NB4 (cell line): ENCODE results near the gene MEIOB.

Experiments used
- DNase-seq: peaks from one replicate; pipeline ENCODE4 v3.0.0; 2010; ENCODE audit warnings: low read depth
- H3K4me3 ChIP-seq: one replicate; pipeline ENCODE4 v1.5.1; 2011; ENCODE audit warnings: mild to moderate bottlenecking, low read depth, low read length, moderate library complexity
- CTCF ChIP-seq: IDR thresholded peaks from one replicate; pipeline ENCODE4 v1.5.1; 2012; ENCODE audit warnings: low read depth, low read length
- MAX ChIP-seq: IDR thresholded peaks from 2 replicates; pipeline ENCODE4 v1.6.1; 2011; ENCODE audit warnings: low read depth, low read length
- MYC ChIP-seq: IDR thresholded peaks from 2 replicates; pipeline ENCODE4 v1.6.1; 2011; ENCODE audit warnings: low read depth, low read length
- POLR2A ChIP-seq: IDR thresholded peaks from 2 replicates; pipeline ENCODE4 v1.6.1; 2011; ENCODE audit warnings: mild to moderate bottlenecking; ENCODE audit not compliant: insufficient read length; ENCODE audit errors: extremely low read depth

The MEIOB gene

GRCh38 chr16:1862394-1862793 lies 9.6 kb downstream of the MEIOB start:
- TF ChIP-seq CTCF (no peak), POLR2A (no peak), MYC (no peak), MAX (no peak)
- H3K4me3 ChIP-seq: no peak overlapping the region
- no peak for DNase-seq

GRCh38 chr16:1861730-1862129 lies 10.2 kb downstream of the MEIOB start:
- H3K4me3 ChIP-seq: no peak overlapping the region
- DNase-seq: no peak
- TF ChIP-seq MYC: no peak
- no peak for TF ChIP-seq CTCF
- TF ChIP-seq POLR2A: no peak
- TF ChIP-seq MAX: no peak

- no peak overlapping the region for H3K4me3 ChIP-seq
- DNase-seq: no peak
- TF ChIP-seq MYC (no peak), POLR2A (no peak), CTCF (no peak), MAX (no peak)
These were observed 12.3 kb downstream of the MEIOB start for GRCh38 chr16:1859650-1860049.

GRCh38 chr16:1858189-1858865 lies 13.6 kb downstream of the MEIOB start:
- DNase-seq: no peak
- H3K4me3 ChIP-seq: no peak overlapping the region
- TF ChIP-seq CTCF (no peak), MYC (no peak), MAX (no peak), POLR2A (no peak)

GRCh38 chr16:1857433-1858097 lies 14.4 kb downstream of the MEIOB start:
- DNase-seq: no peak
- no peak overlapping the region for H3K4me3 ChIP-seq
- TF ChIP-seq CTCF (no peak), MAX (no peak), MYC (no peak), POLR2A (no peak)

- TF ChIP-seq POLR2A: no peak
- no peak for TF ChIP-seq MAX
- no peak for TF ChIP-seq MYC
- TF ChIP-seq CTCF: no peak
- no peak overlapping the region for H3K4me3 ChIP-seq
- DNase-seq: no peak
These were observed 20.2 kb downstream of the MEIOB start for GRCh38 chr16:1851793-1852192.
